GM18870 (cell line): ENCODE results near the gene RPS19BP1.
"Not testable (repeated sequence)": the region's sequence is repeated elsewhere in the genome, so short reads cannot be mapped to it uniquely, and the experiment has no call there.

Experiments
- ATAC-seq: cut with Tn5 transposase; IDR thresholded peaks from one replicate; pipeline ENCODE4 v1.9.1; 2021; ENCODE audit warnings: moderate library complexity; ENCODE audit not compliant: unreplicated experiment

The RPS19BP1 gene

GRCh38 chr22:39528681-39529486 lies 3.7 kb downstream of the RPS19BP1 start:
- no peak for ATAC-seq

GRCh38 chr22:39528080-39528661 lies 4.4 kb downstream of the RPS19BP1 start:
- no peak for ATAC-seq

GRCh38 chr22:39527481-39527961 lies 5.0 kb downstream of the RPS19BP1 start:
- ATAC-seq, result no peak

DNA sequence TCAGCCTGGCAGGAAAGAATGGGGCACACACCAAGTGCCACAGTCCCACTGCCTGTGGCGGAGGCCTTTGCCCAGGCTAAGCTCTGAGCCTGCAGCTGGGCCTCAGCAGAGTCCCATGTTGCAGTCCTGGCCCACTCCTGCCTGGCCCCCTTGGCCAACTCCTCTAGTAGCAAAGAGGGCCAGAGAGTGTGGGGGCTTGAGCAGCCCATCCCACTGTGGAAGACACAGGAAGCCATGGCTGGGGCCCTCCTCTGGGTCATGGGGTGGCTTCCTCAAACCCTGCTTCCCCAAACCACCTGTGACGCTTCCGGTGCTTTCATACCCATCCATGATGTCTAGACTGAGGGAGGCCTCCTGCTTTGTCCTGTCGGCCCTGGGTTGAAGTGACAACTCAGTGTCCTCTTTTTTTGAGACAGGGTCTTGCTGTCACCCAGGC lies 5.8 kb downstream of the RPS19BP1 start:
- ATAC-seq, result no peak

- no peak for ATAC-seq
Observed at GRCh38 chr22:39525658-39525975, 6.9 kb downstream of the RPS19BP1 start.

GRCh38 chr22:39524753-39525657 lies 7.5 kb downstream of the RPS19BP1 start:
- ATAC-seq, result no peak

DNA sequence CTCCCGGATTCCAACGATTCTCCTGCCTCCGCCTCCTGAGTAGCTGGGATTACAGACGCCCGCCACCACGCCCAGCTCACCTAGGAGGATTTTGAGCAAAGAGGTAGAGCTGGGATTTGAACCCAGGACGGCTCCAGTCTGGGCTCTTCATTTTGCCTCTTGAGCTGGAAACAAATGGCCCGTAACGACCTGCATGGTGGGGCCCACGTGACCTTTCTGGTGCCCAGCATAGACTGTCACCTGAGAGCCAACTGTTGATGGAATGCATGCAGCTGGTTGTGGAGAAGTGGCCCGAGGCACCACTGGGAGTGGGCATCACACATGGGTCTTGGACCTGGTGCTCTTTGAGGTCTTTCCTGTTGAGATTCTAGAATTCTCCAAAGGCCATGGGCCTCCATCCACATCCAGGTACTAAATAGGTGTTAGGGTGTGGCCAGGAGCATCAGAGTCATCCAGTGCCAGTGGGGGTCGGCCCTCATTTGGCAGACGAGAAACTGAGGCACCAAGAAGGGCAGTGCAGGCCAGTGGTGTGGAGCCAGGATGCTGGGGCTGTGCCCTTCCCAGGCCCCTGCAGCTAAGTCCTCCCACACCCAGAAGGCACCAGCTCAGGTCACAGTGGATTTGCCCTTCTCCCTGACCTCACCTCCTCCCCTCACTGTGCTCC lies 8.3 kb downstream of the RPS19BP1 start:
- ATAC-seq, result no peak

DNA sequence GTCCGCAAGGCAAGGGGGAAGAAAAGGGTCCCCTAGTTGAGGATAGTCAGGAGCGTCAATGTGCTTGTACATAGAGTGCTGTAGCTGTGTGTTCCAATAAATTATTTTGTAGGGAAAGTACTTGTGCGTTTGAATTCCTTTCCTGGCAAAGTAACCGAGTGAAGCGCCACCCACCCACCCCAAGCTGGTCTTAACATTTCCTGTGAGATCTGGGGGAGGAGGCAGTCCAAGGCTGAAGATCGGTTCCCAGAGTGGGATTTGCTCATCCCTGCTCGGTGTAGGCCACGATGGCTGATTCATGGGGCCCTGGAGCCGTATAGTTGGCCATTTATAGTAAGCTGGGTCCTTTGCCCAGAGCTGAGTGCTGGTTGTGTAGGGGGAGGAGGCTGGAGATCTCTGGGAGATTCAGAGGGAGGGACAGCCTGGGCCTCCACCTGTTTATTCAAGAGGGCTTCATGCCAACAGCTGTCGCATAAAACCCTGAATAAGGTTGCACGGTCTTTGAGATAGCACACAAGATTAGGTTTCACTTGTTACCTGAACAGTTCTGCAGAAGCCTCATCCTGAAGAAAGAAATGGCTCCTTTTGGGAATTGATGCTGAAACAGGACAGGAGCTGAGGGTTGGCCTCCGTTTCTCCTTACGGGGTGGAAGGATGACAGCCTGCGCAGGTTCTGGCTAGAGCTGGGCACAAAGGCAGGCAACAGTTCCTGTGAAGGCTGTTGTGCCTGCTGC lies 9.8 kb downstream of the RPS19BP1 start:
- ATAC-seq, result no peak

DNA sequence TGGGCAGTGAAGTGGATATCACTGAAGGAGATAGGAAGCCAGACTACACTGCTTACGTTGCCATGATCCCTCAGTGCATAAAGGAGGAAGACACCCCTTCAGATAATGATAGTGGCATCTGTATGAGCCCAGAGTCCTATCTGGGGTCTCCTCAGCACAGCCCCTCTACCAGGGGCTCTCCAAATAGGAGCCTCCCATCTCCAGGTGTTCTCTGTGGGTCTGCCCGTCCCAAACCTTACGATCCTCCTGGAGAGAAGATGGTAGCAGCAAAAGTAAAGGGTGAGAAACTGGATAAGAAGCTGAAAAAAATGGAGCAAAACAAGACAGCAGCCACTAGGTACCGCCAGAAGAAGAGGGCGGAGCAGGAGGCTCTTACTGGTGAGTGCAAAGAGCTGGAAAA lies 10.5 kb downstream of the RPS19BP1 start:
- ATAC-seq, result not testable (repeated sequence)

DNA sequence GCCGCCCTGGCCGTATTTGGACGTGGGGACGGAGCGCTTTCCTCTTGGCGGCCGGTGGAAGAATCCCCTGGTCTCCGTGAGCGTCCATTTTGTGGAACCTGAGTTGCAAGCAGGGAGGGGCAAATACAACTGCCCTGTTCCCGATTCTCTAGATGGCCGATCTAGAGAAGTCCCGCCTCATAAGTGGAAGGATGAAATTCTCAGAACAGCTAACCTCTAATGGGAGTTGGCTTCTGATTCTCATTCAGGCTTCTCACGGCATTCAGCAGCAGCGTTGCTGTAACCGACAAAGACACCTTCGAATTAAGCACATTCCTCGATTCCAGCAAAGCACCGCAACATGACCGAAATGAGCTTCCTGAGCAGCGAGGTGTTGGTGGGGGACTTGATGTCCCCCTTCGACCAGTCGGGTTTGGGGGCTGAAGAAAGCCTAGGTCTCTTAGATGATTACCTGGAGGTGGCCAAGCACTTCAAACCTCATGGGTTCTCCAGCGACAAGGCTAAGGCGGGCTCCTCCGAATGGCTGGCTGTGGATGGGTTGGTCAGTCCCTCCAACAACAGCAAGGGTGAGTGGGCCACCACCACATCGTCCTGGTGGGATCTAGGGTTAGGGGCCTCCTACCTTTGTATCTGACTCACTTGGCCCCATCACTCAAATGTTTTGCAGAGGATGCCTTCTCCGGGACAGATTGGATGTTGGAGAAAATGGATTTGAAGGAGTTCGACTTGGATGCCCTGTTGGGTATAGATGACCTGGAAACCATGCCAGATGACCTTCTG lies 11.3 kb downstream of the RPS19BP1 start:
- not testable (repeated sequence) for ATAC-seq

DNA sequence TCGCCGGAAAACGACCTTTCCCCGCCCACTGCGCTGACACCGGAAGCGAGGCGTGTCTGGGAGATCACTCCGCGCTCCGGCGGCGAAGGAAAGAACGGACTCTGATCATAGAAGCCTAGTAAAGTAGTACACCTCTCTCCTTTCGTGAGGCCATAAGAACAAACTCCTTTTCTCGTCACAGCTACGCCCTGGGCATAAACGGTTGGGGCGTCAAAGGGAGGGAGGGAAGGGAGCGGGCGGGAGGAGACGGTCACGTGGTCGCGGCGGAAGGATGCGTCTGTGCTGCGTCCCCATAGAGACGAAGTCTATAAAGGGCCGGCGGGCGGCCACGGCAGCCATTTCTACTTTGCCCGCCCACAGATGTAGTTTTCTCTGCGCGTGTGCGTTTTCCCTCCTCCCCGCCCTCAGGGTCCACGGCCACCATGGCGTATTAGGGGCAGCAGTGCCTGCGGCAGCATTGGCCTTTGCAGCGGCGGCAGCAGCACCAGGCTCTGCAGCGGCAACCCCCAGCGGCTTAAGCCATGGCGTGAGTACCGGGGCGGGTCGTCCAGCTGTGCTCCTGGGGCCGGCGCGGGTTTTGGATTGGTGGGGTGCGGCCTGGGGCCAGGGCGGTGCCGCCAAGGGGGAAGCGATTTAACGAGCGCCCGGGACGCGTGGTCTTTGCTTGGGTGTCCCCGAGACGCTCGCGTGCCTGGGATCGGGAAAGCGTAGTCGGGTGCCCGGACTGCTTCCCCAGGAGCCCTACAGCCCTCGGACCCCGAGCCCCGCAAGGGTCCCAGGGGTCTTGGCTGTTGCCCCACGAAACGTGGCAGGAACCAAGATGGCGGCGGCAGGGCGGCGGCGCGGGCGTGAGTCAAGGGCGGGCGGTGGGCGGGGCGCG lies 12.1 kb downstream of the RPS19BP1 start, which contains the start of gene ATF4:
ATF4 (plus strand) TSS at position 337 of the 880 bp plus-strand sequence. CDS start 884 bp downstream, outside the sequence.
- peak; percentile 27 for ATAC-seq

DNA sequence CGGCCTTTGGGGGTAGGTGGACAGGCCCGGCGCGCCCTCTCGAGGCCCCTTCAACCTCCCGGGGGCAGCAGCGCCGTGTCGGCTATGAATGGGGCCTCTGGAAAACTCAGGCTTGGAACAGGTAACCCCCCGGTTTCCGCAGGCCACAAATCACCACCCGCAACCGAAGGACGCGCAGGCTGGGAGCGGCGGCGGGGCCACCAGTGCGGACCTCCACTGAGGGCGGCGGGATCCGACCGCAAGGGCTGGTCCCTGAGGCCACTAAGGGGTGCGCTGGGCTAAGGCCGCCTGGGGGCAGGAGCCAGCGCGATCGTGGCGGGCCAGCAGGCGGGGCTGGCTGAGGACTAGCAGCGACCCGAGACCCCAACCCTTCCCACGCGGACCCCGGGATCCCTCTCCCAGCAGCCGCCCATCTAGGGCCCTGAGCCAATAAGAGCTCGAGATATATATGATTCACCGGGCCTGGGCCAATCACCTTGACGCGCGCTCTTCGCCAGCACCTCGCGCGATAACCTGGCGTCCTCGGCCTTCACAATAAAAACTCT lies 12.8 kb downstream of the RPS19BP1 start:
- peak; percentile 74 for ATAC-seq

- no peak for ATAC-seq
Observed at GRCh38 chr22:39518996-39519680, 13.4 kb downstream of the RPS19BP1 start.

- no peak for ATAC-seq
Observed at GRCh38 chr22:39518144-39518786, 14.3 kb downstream of the RPS19BP1 start.

GRCh38 chr22:39517470-39517869 lies 15.1 kb downstream of the RPS19BP1 start:
- ATAC-seq, result no peak

DNA sequence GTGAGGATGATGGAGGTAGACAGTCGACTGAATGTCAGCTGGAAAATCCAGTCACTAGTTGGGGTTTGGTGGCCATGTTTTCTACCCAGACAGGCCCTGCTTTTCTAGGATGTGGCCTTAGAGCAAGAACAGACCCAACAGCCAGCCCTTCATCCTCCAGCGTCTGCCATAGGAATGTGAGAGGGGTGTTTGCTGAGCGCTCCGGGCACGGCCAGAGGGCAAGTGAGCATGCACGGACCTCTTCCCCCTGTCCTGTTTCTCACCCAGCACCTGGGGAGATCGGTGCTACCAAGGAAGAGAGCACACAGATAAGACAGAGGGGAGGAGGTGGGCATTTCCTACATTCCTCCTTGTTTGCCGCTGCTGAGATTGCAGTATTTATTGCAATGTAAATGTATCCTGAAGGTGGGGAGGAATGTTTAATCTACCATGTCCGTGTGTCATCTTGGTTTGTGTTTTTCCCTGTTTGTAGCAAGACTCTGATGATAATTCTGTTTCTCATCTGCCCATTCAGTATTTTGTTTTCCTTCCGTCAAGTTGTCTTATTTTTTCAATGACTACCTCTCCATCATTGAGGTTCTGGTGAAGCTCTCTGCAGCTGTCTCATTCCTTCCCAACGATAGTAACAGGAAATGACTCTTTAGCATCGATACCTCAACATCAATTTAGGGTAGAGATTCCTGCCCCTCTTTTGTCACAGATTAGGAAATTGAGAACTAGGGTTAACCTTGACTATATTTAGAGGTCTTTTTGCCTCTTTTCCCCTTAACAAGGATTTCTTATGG lies 17.1 kb downstream of the RPS19BP1 start:
- ATAC-seq, result no peak
